VCaP (cell line): ENCODE results near the gene KARS1.

Experiments used
- H3K27ac ChIP-seq: fragments of 450-650 bp; 2 replicates; pipeline ENCODE4 v1.5.1; 2017
- TF ChIP-seq, protein P1 (sequence below): fragments of 450-650 bp; conservative IDR thresholded peaks from 2 replicates; pipeline ENCODE4 v1.5.1; 2017; ENCODE audit warnings: mild to moderate bottlenecking, moderate library complexity

The KARS1 gene

DNA sequence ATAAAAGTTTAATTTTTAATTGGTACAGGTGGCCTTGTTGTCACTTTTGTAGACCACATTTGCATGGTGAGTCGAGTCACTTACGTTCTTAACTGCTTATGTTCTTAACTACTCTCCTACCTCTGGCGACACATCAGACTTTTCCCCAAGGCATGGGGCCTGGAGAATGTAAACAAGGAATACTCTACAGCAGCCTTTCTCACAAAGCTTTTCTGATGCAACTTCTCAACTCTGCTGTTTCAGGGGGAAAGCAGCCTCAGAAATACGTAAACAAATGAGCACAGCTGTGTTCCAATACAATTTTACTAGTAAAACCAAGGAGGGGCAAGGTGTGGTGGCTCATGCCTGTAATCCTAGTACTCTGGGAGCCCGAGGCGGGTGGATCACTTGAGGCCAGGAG is 6.9 kb downstream of the KARS1 start:
- no peak overlapping the region for H3K27ac ChIP-seq
- TF ChIP-seq, protein P1, sequence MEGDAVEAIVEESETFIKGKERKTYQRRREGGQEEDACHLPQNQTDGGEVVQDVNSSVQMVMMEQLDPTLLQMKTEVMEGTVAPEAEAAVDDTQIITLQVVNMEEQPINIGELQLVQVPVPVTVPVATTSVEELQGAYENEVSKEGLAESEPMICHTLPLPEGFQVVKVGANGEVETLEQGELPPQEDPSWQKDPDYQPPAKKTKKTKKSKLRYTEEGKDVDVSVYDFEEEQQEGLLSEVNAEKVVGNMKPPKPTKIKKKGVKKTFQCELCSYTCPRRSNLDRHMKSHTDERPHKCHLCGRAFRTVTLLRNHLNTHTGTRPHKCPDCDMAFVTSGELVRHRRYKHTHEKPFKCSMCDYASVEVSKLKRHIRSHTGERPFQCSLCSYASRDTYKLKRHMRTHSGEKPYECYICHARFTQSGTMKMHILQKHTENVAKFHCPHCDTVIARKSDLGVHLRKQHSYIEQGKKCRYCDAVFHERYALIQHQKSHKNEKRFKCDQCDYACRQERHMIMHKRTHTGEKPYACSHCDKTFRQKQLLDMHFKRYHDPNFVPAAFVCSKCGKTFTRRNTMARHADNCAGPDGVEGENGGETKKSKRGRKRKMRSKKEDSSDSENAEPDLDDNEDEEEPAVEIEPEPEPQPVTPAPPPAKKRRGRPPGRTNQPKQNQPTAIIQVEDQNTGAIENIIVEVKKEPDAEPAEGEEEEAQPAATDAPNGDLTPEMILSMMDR: no peak

DNA sequence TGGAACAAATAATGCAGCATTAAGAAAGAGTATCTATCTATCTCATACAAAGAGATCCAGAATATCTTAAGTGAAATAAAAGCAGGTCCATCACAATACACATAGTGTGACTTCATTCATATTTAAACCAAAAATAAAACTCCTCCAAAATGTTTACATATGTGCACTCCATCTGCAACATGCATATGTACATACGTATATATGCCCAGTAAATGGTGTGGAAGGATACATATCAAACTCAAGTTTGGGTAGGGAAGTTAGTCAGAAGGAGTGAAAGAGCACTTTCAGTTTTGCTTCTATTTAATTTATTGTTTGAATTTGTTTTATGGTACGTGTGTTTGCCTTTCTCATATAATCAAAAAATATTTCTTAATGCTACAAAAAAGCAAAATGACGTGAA is 12.4 kb downstream of the KARS1 start:
- TF ChIP-seq, protein P1: no peak
- no peak overlapping the region for H3K27ac ChIP-seq

DNA sequence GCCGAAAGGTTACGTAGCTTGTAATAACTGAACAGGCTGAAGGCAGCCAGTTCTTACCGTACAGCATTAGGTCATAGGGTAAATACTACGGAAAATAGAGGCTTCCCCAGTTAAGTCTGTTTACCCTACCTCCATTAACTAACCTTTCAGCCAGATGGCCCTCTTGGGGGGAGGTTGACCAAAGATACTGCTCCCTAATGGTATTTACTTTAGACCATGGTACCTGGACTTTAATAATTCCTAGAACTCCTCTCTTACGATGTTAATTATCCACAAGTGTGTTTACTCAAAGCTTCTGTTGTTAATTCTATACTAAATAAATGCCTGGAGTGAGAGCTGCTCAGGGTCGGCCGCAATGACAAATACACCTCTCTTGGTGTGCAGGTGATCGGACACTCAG is 14.6 kb downstream of the KARS1 start:
- TF ChIP-seq, protein P1: no peak
- no peak overlapping the region for H3K27ac ChIP-seq

DNA sequence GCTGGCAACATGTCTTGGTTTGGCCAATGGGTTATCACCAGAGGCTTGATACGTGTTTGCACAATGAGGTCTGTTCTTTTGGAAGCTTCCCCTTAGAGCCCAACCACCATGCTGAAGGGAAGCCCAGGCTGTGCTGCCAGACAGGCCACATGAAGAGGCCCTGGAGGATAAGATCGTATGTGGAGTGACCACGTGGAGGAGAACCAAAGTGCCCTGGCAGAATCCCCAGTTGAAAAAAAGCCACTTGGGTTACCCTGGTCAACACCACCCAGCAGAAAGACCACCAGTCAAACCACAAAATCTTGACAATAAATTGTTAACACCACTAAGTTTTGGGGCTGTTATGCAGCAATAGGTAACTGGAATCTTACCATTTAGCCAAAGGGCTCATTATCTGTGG is 17.4 kb downstream of the KARS1 start:
- TF ChIP-seq, protein P1: no peak
- no peak overlapping the region for H3K27ac ChIP-seq

DNA sequence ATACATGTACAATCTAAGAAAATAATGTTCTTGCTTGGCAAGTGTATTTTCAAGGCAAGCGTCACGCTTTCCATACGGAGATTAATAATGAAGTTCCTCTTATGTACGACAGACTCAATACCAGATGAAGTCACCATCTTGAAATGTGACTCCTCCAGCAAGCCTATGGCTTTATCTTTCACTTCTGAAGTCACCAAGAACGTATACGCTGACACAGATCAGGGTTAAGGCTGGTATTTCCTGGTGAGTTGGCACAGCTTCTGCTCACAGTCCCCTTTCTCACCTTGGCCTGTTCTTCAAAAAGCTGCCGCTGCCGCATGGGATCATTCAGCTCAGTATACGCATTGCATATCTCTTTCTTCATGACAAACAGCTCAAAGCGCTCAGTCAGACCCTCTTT is 18.3 kb downstream of the KARS1 start:
- TF ChIP-seq, protein P1: no peak
- no peak overlapping the region for H3K27ac ChIP-seq

DNA sequence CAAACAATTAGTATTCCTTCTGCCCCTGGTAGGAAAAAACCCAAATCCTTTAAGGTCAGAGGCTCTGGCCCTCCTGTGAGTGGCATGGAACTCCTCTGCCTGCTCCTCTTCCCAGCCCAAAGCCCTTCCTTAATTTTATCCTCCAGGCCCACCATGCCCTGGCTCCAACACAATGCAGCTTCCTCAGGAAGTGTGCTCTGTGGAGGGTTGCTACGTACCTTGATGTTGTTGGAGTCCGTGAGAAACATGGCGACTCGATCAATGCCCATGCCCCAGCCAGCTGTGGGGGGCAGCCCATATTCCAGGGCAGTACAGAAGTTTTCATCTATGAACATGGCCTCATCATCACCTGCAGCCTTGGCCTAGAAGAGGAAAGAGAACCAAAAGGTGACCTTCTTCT is 19.1 kb downstream of the KARS1 start:
- H3K27ac ChIP-seq: no peak overlapping the region
- TF ChIP-seq, protein P1: no peak

DNA sequence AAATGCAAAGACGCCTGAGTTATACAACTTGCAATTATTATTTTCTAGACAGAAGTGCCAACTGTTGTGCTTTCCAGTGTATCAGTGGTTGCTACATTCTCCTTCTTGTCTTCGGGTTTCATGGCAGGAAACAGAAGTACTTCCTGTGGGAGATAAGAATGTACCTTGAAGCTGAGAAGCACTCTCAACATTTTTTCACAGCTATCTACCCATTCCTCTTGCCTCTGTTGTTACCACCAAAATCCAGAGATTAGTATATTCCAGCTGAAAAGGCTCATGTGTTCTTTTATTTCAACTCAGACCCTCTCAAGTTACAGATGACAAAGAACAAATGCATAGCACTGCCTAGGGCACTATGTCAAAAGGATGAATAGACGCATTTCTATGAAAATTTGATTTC is 19.6 kb downstream of the KARS1 start:
- TF ChIP-seq, protein P1: no peak
- no peak overlapping the region for H3K27ac ChIP-seq

DNA sequence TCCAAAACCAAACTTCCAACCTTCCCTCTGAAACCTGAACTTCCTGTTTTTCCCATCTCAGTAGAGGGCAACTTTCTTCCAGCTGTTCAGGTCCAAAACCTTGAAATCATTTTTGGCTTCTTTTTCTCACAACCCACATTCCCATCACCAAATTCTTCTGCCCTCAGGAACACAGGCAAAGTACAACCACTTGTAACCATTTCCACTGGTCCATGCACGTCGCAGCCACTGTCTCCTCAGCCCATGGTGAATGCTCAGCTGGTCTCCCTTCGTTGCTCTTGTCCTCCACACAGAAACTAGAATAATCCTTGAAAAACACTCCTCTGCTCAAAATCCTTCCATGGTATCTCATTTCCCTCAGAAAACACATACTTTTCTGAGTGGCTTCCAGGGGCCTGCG is 20.7 kb downstream of the KARS1 start:
- no peak overlapping the region for H3K27ac ChIP-seq
- TF ChIP-seq, protein P1: no peak
